ENCODE data around the gene ZNF639. TPM values are rescaled to one million over a fixed set of nuclear protein-coding genes. Genes with fewer than 3 reads are reported as not detected.

The ZNF639 gene
- total and polyA plus RNA-seq, 10 of the 15 experiments (the other 5 are each of a cell fraction or from before 2014, with no cell fraction given) = 16.3 to 61.2 (median 35.3) TPM

DNA sequence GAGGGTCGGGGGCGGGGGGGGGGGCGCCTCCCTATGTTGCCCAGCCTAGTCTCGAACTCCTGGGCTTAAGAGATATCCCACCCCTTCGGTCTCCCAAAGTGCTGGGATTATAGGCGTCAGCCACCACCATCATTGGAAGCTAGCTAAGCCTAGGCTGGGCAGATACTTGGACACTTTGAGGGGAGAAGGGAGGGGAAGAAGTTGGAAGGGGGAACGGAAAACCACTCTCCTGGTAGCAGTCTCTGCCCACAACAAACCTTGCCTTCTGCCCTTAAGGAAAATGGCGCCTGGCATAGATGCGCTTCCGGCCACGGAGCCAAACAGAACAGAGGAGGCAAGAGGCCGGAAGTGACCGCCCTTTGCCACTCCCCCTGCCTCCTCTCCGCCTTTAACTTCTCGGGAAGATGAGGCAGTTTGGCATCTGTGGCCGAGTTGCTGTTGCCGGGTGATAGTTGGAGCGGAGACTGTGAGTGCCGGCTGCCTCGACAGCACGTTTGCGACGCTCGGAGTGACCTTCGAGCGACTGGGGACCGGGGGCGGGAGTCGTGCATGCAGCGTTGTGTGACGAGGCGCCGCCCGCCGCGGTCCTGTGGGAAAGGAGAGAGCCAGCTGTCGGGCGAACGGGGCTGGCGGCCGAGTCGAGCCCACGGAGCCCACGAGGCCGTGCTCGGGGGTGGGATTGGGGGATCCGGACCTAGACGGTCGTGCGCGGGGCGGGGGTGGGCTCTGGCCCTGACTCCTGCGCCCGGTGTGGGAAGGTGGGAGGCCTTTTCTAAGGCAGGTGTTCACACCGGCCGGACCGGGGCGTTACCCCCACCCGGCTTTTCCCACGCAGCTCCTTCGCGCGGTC is 24.7 kb downstream of the ZNF639 start, which contains the start of gene MFN1 (continued):
- TF ChIP-seq E2F8 (IDR thresholded peaks at IDR 0.05; ENCODE audit: low read depth, partially characterized antibody) = peak; percentile 59
- no peak for TF ChIP-seq IRF5 (IDR thresholded peaks at IDR 0.05; ENCODE audit: borderline replicate concordance)
- TF ChIP-seq YY1 (IDR thresholded peaks at IDR 0.05; ENCODE audit: low read depth, low read length) = peak; percentile 100
- TF ChIP-seq CHD2 (IDR thresholded peaks at IDR 0.05; ENCODE audit: borderline replicate concordance, low read depth, low read length) = no peak; the same call in 1 of the 2 replicates
- TF ChIP-seq NR2C2 (IDR thresholded peaks at IDR 0.05; ENCODE audit: borderline replicate concordance, control insufficient read depth, insufficient read length, low read depth) = no peak
- no peak; the same call in 1 of the 2 replicates for TF ChIP-seq NFIC (IDR thresholded peaks at IDR 0.05; ENCODE audit: low read depth, low read length)
- no peak for TF ChIP-seq ZNF622 (IDR thresholded peaks at IDR 0.05)
- TF ChIP-seq, protein P1, sequence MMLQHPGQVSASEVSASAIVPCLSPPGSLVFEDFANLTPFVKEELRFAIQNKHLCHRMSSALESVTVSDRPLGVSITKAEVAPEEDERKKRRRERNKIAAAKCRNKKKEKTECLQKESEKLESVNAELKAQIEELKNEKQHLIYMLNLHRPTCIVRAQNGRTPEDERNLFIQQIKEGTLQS (IDR thresholded peaks at IDR 0.05; ENCODE audit: borderline replicate concordance, extremely low read depth, low read depth, low read length) = no peak
- TF ChIP-seq CBFB (IDR thresholded peaks at IDR 0.05; ENCODE audit: low read depth) = peak; percentile 88
- no peak for TF ChIP-seq ZSCAN29 (IDR thresholded peaks at IDR 0.05)
- no peak for TF ChIP-seq MYB (IDR thresholded peaks at IDR 0.05; ENCODE audit: borderline replicate concordance, low read depth, low read length)
- TF ChIP-seq NFYB (IDR thresholded peaks at IDR 0.05; ENCODE audit: insufficient read depth, low read depth, low read length) = peak; percentile 68; the same call in 1 of the 2 replicates
- TF ChIP-seq TCF12 (IDR thresholded peaks at IDR 0.05; ENCODE audit: low read depth, low read length) = peak; percentile 73; the same call in 1 of the 2 replicates
- peak; percentile 60; the same call in 1 of the 2 replicates for TF ChIP-seq TCF3 (IDR thresholded peaks at IDR 0.05; ENCODE audit: borderline replicate concordance, insufficient read depth, low read depth, low read length)
- TF ChIP-seq MTA2 (IDR thresholded peaks at IDR 0.05; ENCODE audit: low read depth) = no peak
- TF ChIP-seq CHD4 (IDR thresholded peaks at IDR 0.05) = no peak
- TF ChIP-seq ZNF207 (IDR thresholded peaks at IDR 0.05; ENCODE audit: borderline replicate concordance) = no peak
- TF ChIP-seq WRNIP1 (IDR thresholded peaks at IDR 0.05; ENCODE audit: borderline replicate concordance, low read depth, low read length) = no peak
- no peak for TF ChIP-seq YBX1 (IDR thresholded peaks at IDR 0.05)
- TF ChIP-seq ETV6 (conservative IDR thresholded peaks at IDR 0.05 in 1 of 2, IDR thresholded peaks at IDR 0.05 in 1 of 2; ENCODE audit: borderline replicate concordance in 1 of 2, low read depth in 1 of 2) = no peak
- no peak for TF ChIP-seq CBX5 (IDR thresholded peaks at IDR 0.05; ENCODE audit: low read depth)
- peak; percentile 87 for TF ChIP-seq SMAD5 (IDR thresholded peaks at IDR 0.05; ENCODE audit: low read depth)
- TF ChIP-seq BCLAF1 (IDR thresholded peaks at IDR 0.05) = no peak

Measured in GM12878 (cell line).